Measurements from ENCODE around the gene DGCR2. TPM values are rescaled to one million over a fixed set of nuclear protein-coding genes. Genes with fewer than 3 reads are reported as not detected.
"Not testable (repeated sequence)": the region's sequence is repeated elsewhere in the genome, so short reads cannot be mapped to it uniquely, and the experiment has no call there.

Gene DGCR2
- total RNA-seq, 2 experiments from 2014 or later, result 29.7 to 30.8 TPM

DNA sequence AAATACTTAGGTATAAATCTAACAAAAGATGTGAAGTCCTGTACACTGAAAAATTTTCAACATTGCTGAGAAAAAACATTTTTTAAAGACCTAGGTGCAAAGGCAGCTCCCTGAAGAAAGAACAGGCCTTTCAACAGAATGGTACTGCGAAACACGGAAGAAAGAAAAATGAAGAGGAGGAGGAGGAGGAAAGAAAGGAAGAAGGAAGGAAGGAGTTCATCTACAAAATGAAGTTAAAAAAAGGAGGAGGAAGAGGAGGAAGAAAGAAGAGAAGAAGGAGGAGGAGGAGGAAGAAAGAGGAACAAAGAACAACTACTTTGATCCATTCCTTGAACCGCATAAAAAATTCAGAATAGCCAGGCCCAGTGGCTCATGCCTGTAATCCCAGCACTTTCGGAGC, 29.5 kb downstream of the DGCR2 start:
- Mint-ChIP-seq H3K36me3 (ENCODE audit: low read depth) (peaks cover 16% of the 10 kb centered on the region), H3K4me3 (no peak overlapping the region), H3K27me3 (no peaks in the 10 kb centered on the region), H3K4me1 (no peaks in the 10 kb centered on the region), H3K27ac (no peak overlapping the region), H3K9me3 (no peaks in the 10 kb centered on the region)
- ChIA-PET CTCF (no interaction called here), POLR2A (no interaction called here)
- no peak for DNase-seq

DNA sequence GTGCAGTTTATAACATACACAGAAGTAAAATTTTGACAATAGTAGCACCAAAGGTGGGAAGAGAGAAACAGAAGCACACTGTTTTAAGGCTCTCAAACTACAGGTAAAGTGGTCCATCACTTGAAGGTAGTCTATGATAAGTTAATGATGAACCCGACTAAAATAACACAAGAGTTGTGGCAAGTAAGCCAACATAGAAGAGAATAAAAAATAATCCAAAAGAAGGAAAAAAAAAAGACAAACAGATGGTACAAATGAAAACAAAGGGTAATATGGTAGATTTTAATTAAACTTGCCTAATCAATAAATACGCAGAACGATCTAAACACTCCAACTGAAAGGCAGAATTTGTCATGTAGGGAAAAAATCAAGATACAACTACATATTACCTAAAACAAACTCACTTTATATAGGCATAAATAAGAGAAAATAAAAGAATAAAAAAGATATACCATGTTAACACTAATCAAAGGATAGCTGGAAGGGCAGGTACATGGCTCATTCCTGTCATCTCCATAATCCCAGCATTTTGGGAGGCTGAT, 31.6 kb downstream of the DGCR2 start:
- no peak overlapping the region for H3K27ac Mint-ChIP-seq
- H3K4me1 Mint-ChIP-seq, result peaks cover 2% of the 10 kb centered on the region
- CTCF ChIA-PET, result no interaction called here
- H3K4me3 Mint-ChIP-seq, result no peak overlapping the region
- POLR2A ChIA-PET, result no interaction called here
- no peaks in the 10 kb centered on the region for H3K27me3 Mint-ChIP-seq
- DNase-seq, result no peak
- H3K9me3 Mint-ChIP-seq, result no peaks in the 10 kb centered on the region
- H3K36me3 Mint-ChIP-seq (ENCODE audit: low read depth), result peaks cover 19% of the 10 kb centered on the region

DNA sequence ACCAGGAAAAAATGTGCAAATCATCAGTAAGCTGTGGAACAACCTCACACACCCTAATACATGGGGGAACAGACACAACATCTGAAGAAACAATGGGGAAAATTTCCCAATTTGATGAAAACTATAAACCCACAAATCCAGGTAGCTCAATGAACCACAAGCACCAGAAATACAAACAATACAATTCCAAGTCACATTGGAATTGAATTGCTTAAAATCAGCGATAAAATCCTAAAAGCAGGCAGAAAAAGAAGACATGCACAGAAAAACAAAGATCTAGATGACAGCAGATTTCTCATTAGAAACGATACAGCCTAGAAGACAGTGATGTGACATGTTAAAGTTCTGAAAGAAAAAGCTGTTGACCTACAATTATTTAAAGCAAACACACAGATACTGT, 32.0 kb downstream of the DGCR2 start:
- CTCF ChIA-PET, result no interaction called here
- DNase-seq, result no peak
- Mint-ChIP-seq H3K4me1 (peaks cover 5% of the 10 kb centered on the region), H3K36me3 (ENCODE audit: low read depth) (peaks cover 23% of the 10 kb centered on the region), H3K4me3 (no peak overlapping the region), H3K9me3 (no peaks in the 10 kb centered on the region), H3K27ac (no peak overlapping the region), H3K27me3 (no peaks in the 10 kb centered on the region)
- POLR2A ChIA-PET, result no interaction called here

DNA sequence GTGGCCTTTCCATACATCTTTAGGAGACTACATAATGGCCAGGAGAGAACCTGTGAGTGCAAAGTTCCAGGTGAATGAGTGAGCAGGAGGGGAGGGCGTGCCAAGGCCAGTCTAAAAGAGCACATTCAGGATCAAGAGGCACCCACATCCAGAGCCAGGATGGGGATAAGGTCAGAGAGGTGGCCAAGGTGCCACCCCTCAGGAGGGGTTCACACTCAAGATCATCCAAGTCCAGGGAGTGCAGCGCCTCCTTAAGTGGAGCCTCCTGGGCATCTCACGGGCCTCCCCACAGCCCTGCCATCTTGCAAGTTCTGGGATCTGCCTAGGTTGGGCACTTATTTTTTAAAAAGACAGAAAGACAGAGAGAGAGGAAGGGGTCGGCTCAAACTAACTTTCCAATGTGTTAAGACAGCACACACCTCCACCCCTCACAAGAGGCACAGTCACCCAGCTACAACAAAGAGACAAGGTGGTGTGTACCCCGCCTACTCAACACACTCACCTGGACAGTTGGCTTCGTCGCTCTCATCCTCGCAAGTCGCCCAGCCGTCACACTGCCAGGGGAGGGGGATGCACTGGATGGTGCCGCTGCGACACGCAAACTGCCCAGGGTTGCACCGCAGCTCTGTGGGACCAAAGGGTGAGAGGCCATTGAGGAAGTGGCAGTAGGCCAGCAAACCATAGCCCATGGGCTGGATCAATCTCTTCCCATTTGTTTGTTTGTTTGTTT, 33.2 kb downstream of the DGCR2 start:
- ChIA-PET CTCF (no interaction called here), POLR2A (no interaction called here)
- no peak for DNase-seq
- H3K27ac Mint-ChIP-seq, result no peak overlapping the region
- no peak overlapping the region for H3K4me3 Mint-ChIP-seq
- H3K27me3 Mint-ChIP-seq, result no peaks in the 10 kb centered on the region
- H3K9me3 Mint-ChIP-seq, result no peaks in the 10 kb centered on the region
- peaks cover 6% of the 10 kb centered on the region for H3K4me1 Mint-ChIP-seq
- H3K36me3 Mint-ChIP-seq (ENCODE audit: low read depth), result peaks cover 22% of the 10 kb centered on the region

DNA sequence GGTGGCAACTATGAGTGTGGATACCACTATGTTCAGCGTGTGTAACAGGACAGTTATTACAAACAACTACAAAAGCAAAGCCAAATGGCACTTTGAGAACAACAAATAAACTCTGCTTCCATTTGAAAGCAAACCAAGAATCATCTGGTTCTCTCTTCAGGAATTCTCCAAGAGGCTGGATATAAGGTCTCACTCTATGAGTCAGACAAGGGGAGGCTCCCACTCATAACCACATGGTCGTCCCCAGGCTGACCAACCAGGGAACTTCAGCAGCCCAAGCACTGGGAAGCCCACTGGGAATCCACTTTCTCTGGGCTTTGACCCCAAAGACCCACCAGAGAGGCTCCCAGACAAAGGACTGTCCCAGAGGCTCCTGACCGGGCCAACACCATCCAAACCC, 35.3 kb downstream of the DGCR2 start:
- H3K36me3 Mint-ChIP-seq (ENCODE audit: low read depth), result peaks cover 22% of the 10 kb centered on the region
- CTCF ChIA-PET, result no interaction called here

DNA sequence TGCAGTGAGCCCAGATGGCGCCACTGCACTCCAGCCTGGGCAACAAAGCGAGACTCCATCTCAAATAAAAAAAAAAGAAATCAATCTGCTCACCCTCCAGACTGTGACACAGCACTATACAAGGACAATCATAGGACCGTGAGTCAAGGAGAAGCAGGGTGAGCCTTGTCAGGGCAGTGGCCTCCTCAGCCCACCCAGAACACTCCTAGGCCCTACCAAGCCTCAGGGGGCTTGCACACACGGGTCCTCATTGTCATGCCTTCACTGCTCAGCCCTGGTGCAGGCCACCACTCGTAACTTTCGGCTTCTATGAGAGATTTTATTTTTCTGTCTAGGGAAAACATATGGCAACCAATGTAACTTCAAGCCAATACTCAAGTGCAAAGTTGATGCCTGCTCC, 35.8 kb downstream of the DGCR2 start:
- POLR2A ChIA-PET, result no interaction called here
- H3K36me3 Mint-ChIP-seq (ENCODE audit: low read depth), result peaks cover 22% of the 10 kb centered on the region
- H3K27me3 Mint-ChIP-seq, result no peaks in the 10 kb centered on the region
- CTCF ChIA-PET, result no interaction called here
- no peak for DNase-seq
- H3K4me1 Mint-ChIP-seq, result peaks cover 6% of the 10 kb centered on the region
- H3K9me3 Mint-ChIP-seq, result no peaks in the 10 kb centered on the region
- H3K27ac Mint-ChIP-seq, result no peak overlapping the region
- no peak overlapping the region for H3K4me3 Mint-ChIP-seq

More for the DNA sequence above, 35.3 kb downstream of the DGCR2 start:
- no peaks in the 10 kb centered on the region for H3K9me3 Mint-ChIP-seq
- POLR2A ChIA-PET, result no interaction called here
- H3K4me3 Mint-ChIP-seq, result no peak overlapping the region
- no peak for DNase-seq
- no peak overlapping the region for H3K27ac Mint-ChIP-seq
- H3K4me1 Mint-ChIP-seq, result peaks cover 6% of the 10 kb centered on the region
- no peaks in the 10 kb centered on the region for H3K27me3 Mint-ChIP-seq

DNA sequence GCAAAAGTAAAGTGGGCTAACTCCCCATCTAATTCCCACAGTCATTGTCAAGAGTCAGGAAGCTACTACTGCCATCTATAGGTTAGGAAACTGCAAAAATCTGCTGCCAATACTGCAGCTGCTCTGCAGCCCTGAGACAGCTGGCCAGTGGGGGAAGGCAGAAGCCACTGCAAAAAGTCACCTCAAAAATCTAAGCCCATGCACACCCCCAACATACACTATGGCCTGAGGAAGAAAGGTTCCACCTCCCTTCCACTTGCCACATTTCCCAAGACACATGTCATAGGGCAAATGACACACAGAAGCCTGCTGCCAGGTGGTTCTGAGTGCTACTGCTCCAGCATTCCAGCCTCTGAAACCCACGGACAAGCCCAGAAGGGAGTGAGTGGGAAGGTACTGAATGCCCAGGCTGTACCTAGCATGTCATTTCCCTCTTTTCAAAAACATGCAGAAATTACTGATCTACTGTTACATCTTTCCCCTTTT, 36.9 kb downstream of the DGCR2 start:
- H3K36me3 Mint-ChIP-seq (ENCODE audit: low read depth), result peaks cover 26% of the 10 kb centered on the region
- ChIA-PET CTCF (interaction anchor here (1.9 kb wide), 1 partner anchor 8 kb away, joined by 5 read pairs; no protein-coding TSS in a partner anchor), POLR2A (no interaction called here)
- no peak for DNase-seq
- peaks cover 6% of the 10 kb centered on the region for H3K4me1 Mint-ChIP-seq
- no peak overlapping the region for H3K27ac Mint-ChIP-seq
- no peaks in the 10 kb centered on the region for H3K27me3 Mint-ChIP-seq
- H3K4me3 Mint-ChIP-seq, result no peak overlapping the region
- H3K9me3 Mint-ChIP-seq, result no peaks in the 10 kb centered on the region

DNA sequence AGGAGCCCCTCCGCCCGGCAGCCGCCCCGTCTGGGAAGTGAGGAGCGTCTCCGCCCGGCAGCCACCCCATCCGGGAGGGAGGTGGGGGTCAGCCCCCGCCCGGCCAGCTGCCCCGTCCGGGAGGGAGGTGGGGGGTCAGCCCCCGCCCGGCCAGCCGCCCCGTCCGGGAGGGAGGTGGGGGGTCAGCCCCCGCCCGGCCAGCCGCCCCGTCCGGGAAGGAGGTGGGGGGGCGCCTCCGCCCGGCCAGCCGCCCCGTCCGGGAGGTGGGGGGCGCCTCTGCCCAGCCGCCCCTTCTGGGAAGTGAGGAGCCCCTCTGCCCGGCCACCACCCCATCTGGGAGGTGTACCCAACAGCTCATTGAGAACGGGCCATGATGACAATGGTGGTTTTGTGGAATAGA, 37.6 kb downstream of the DGCR2 start:
- H3K27me3 Mint-ChIP-seq, H3K27ac Mint-ChIP-seq, H3K4me3 Mint-ChIP-seq, POLR2A ChIA-PET, H3K9me3 Mint-ChIP-seq, DNase-seq, H3K4me1 Mint-ChIP-seq: not testable (repeated sequence)
- CTCF ChIA-PET, result interaction anchor here (0.6 to 1.9 kb wide), 2 partner anchors 8 to 82 kb away, joined by 3 to 5 read pairs; no protein-coding TSS in a partner anchor
- H3K36me3 Mint-ChIP-seq (ENCODE audit: low read depth), result peaks cover 26% of the 10 kb centered on the region

DNA sequence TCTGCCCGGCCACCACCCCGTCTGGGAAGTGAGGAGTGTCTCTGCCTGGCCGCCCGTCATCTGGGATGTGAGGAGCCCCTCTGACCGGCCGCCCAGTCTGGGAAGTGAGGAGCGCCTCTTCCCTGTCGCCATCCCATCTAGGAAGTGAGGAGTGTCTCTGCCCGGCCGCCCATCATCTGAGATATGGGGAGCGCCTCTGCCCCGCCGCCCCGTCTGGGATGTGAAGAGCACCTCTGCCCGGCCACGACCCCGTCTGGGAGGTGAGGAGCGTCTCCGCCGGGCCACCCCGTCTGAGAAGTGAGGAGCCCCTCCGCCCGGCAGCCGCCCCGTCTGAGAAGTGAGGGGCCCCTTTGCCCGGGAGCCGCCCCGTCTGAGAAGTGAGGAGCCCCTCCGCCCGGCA, 38.1 kb downstream of the DGCR2 start:
- H3K4me3 Mint-ChIP-seq, DNase-seq, H3K9me3 Mint-ChIP-seq, H3K4me1 Mint-ChIP-seq, H3K27me3 Mint-ChIP-seq, POLR2A ChIA-PET, H3K27ac Mint-ChIP-seq: not testable (repeated sequence)
- H3K36me3 Mint-ChIP-seq (ENCODE audit: low read depth), result peaks cover 26% of the 10 kb centered on the region
- CTCF ChIA-PET, result interaction anchor here (1.9 kb wide), 1 partner anchor 7 kb away, joined by 5 read pairs; no protein-coding TSS in a partner anchor

DNA sequence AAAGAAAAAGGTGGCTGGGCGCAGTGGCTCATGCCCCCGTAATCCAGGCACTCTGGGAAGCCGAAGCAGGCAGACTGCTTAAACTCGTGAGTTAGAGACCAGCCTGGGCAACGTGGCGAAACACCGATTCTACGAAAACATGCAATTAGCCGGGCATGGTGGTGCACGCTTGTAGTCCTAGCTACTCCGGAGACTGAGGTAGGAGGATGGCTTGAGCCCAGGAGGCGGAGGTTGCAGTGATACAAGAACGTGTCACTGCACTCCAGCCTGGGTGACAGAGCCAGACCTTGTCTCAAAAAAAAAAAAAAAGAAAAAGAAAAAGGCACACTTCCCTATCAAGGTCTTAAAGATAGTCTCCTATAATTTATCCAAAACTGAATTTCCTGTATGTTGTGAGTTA, 39.4 kb downstream of the DGCR2 start:
- Mint-ChIP-seq H3K4me1 (peaks cover 6% of the 10 kb centered on the region), H3K9me3 (no peaks in the 10 kb centered on the region), H3K4me3 (no peak overlapping the region), H3K36me3 (ENCODE audit: low read depth) (peaks cover 22% of the 10 kb centered on the region), H3K27ac (no peak overlapping the region), H3K27me3 (no peaks in the 10 kb centered on the region)
- DNase-seq, result no peak
- POLR2A ChIA-PET, result no interaction called here
- CTCF ChIA-PET, result no interaction called here

DNA sequence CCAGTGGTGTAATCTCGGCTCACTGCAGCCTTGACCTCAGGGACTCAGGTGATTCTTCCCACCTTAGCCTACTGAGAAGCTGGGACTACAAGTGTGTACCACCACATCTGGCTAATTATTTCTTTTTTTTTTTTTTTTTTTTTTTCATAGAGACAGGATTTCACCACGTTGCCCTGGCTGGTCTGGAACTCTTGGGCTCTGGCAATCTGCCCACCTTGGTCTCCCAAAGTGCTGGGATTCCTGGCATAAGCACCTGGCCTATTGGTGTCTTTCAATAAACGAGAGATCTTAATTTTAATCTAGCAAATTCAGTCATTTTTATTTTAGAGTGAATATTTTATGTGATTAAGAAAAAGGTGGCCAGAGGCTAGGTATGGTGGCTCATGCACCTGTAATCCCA, 40.1 kb downstream of the DGCR2 start:
- ChIA-PET POLR2A (no interaction called here), CTCF (no interaction called here)
- Mint-ChIP-seq H3K9me3 (no peaks in the 10 kb centered on the region), H3K36me3 (ENCODE audit: low read depth) (peaks cover 22% of the 10 kb centered on the region), H3K4me1 (peaks cover 6% of the 10 kb centered on the region), H3K4me3 (no peak overlapping the region), H3K27me3 (no peaks in the 10 kb centered on the region), H3K27ac (no peak overlapping the region)
- DNase-seq, result no peak

DNA sequence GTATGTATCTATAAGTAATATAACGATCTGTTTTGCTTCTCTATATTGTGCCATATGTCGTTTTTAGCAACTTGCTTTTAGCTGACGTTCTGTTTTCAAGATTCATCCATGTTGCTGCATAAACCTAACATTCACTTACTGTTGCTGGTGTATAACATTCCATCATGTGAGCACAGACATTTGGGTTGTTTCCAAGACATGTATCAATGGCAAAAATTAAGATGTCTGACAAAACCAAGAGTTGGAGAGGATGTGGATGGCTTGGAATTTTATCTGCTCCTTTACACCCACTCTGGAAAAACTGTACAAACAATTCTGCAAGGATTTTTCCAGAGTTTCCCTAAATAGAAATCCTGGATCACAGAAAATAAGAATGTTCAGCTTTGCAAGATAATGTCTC, 40.9 kb downstream of the DGCR2 start:
- peaks cover 5% of the 10 kb centered on the region for H3K4me1 Mint-ChIP-seq
- no peaks in the 10 kb centered on the region for H3K27me3 Mint-ChIP-seq
- no peaks in the 10 kb centered on the region for H3K9me3 Mint-ChIP-seq
- CTCF ChIA-PET, result no interaction called here
- no peak overlapping the region for H3K4me3 Mint-ChIP-seq
- no peak overlapping the region for H3K27ac Mint-ChIP-seq
- peaks cover 18% of the 10 kb centered on the region for H3K36me3 Mint-ChIP-seq (ENCODE audit: low read depth)
- POLR2A ChIA-PET, result no interaction called here
- no peak for DNase-seq

DNA sequence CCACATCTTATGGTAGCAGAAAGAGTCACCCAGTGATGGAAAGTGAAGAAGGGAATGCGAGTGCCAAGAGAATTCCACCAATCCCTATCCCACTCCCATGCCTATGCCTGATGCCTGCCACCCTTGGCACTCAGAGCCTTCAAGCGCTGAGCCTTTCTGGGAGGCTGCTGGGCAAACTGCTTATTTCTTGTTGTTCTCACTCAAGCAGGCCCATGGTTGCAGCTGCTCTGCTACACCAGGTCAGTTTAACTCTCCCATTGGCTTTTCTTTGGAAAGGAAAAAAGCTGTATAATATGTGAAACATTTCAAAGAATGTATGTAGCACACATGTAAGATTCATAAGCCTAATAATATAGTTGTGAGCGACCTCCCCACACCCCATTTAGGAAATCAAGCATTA, 41.4 kb downstream of the DGCR2 start:
- H3K27ac Mint-ChIP-seq, result no peak overlapping the region
- H3K4me3 Mint-ChIP-seq, result no peak overlapping the region
- H3K27me3 Mint-ChIP-seq, result no peaks in the 10 kb centered on the region
- ChIA-PET CTCF (no interaction called here), POLR2A (no interaction called here)
- H3K36me3 Mint-ChIP-seq (ENCODE audit: low read depth), result peaks cover 18% of the 10 kb centered on the region
- peaks cover 4% of the 10 kb centered on the region for H3K4me1 Mint-ChIP-seq
- peak; percentile 7 for DNase-seq
- no peaks in the 10 kb centered on the region for H3K9me3 Mint-ChIP-seq

DNA sequence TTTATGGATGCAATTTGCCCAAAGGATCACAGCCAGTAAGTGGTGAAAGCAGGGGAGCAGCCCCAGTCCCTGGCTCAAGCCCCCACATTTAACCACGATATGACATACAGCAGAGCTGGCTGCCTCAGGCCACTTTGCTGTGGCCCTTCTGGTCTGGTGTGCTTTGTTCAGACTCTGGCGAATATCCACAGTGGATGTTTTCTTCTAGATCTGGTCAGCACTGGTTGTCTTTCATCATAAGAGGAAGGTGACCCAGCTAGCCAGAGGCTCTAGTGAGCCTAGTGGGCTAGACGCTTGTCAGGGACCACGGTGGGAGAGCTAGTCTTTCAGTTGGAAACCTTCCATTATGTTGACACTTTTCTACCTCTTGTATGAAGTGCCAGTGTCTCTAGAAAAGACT, 42.5 kb downstream of the DGCR2 start:
- Mint-ChIP-seq H3K27me3 (no peaks in the 10 kb centered on the region), H3K27ac (no peak overlapping the region), H3K36me3 (ENCODE audit: low read depth) (peaks cover 8% of the 10 kb centered on the region), H3K4me1 (no peaks in the 10 kb centered on the region), H3K9me3 (no peaks in the 10 kb centered on the region), H3K4me3 (no peak overlapping the region)
- peak; percentile 11 for DNase-seq
- POLR2A ChIA-PET, result no interaction called here
- CTCF ChIA-PET, result no interaction called here

Measured in activated CD4-positive, alpha-beta memory T cell treated with anti-CD3 and anti-CD28 coated beads, Interleukin-2, amount 10 ng/mL, durations not matched to agents 7 days and 5 days (primary cell).